CD14-positive monocyte (primary cell): ENCODE data around the gene PRKAG3. TPM values are rescaled to one million over a fixed set of nuclear protein-coding genes. Genes with fewer than 3 reads are reported as not detected.

ENCODE experiments used
- DNase-seq, 3 donors: peaks; one replicate each; pipeline ENCODE4 v3.0.0-alpha.2; 2011 to 2022
- H2AFZ ChIP-seq: 2 replicates; pipeline ENCODE4 v1.6.0; 2012; ENCODE audit warnings: mild to moderate bottlenecking, low read depth, low read length, inconsistent platforms; ENCODE audit not compliant: insufficient read depth, poor library complexity, severe bottlenecking
- H3K27ac ChIP-seq, 2 donors: 1 replicate in 1 of 2; 2 replicates in 1 of 2; pipeline ENCODE4 v1.5.1; 2012 to 2013; ENCODE audit warnings: low read length in 2 of 2, control low read depth in 1 of 2, inconsistent platforms in 1 of 2, low read depth in 1 of 2, mild to moderate bottlenecking in 1 of 2
- H3K27me3 ChIP-seq, 2 donors: one replicate each; pipeline versions ENCODE4 v1.6.0 to v1.6.1; 2011 to 2013; ENCODE audit warnings: low read length in 2 of 2; ENCODE audit not compliant: control insufficient read depth in 2 of 2, insufficient read depth in 2 of 2
- H3K36me3 ChIP-seq, 2 donors: replicated peaks in 1 of 2; 1 replicate in 1 of 2; 2 replicates in 1 of 2; pipeline versions ENCODE4 v1.5.1 to v1.6.1; 2012 to 2013; ENCODE audit warnings: low read length in 2 of 2, control low read depth in 1 of 2, inconsistent platforms in 1 of 2, mild to moderate bottlenecking in 1 of 2; ENCODE audit not compliant: insufficient read depth in 2 of 2, control insufficient read depth in 1 of 2
- H3K4me1 ChIP-seq, 2 donors: 1 replicate in 1 of 2; 2 replicates in 1 of 2; pipeline versions ENCODE4 v1.5.1 to v1.6.1; 2012 to 2013; ENCODE audit warnings: low read length in 2 of 2, control low read depth in 1 of 2, inconsistent platforms in 1 of 2, mild to moderate bottlenecking in 1 of 2, moderate library complexity in 1 of 2; ENCODE audit not compliant: insufficient read depth in 2 of 2, control insufficient read depth in 1 of 2
- H3K4me2 ChIP-seq: replicated peaks from 2 replicates; pipeline ENCODE3; 2012; ENCODE audit warnings: low read length, moderate library complexity, mild to moderate bottlenecking; ENCODE audit not compliant: poor library complexity, severe bottlenecking; ENCODE audit errors: extremely low read depth
- H3K4me3 ChIP-seq, 3 experiments: fragments of 200-600 bp in 1 of 3; sonication (generic) in 1 of 3; replicated peaks in 1 of 3; 1 replicate in 2 of 3; 2 replicates in 1 of 3; pipeline ENCODE4 v1.5.1; 2011 to 2013; ENCODE audit warnings: low read length in 3 of 3, mild to moderate bottlenecking in 3 of 3, control low read depth in 2 of 3, low read depth in 2 of 3, inconsistent platforms in 1 of 3, moderate library complexity in 1 of 3
- H3K79me2 ChIP-seq: 2 replicates; pipeline ENCODE4 v1.6.0; 2012; ENCODE audit warnings: mild to moderate bottlenecking, control low read depth, inconsistent platforms, low read length, moderate library complexity; ENCODE audit not compliant: insufficient read depth
- H3K9ac ChIP-seq: 2 replicates; pipeline ENCODE4 v1.6.0; 2017; ENCODE audit warnings: low read length, mild to moderate bottlenecking; ENCODE audit not compliant: insufficient read depth, poor library complexity, severe bottlenecking
- H3K9me3 ChIP-seq, 2 donors: replicated peaks in 1 of 2; 1 replicate in 1 of 2; 2 replicates in 1 of 2; pipeline versions ENCODE4 v1.5.1 to v1.6.1; 2012 to 2013; ENCODE audit warnings: low read length in 2 of 2, control low read depth in 1 of 2; ENCODE audit not compliant: control insufficient read depth in 1 of 2, insufficient read depth in 1 of 2
- H4K20me1 ChIP-seq: 2 replicates; pipeline ENCODE4 v1.6.0; 2012; ENCODE audit warnings: mild to moderate bottlenecking, low read length, control low read depth, moderate library complexity; ENCODE audit not compliant: insufficient read depth
- H3K27ac Mint-ChIP-seq, 7 donors: one replicate each; pipeline ENCODE4 v1.8.0; 2020; ENCODE audit warnings: mild to moderate bottlenecking in 7 of 7, mixed read lengths in 7 of 7, moderate library complexity in 6 of 7, inconsistent platforms in 2 of 7
- H3K27me3 Mint-ChIP-seq, 3 donors: one replicate each; pipeline ENCODE4 v1.8.0; 2021 to 2022; ENCODE audit warnings: low read depth in 3 of 3, mild to moderate bottlenecking in 3 of 3, mixed read lengths in 3 of 3, moderate library complexity in 3 of 3, inconsistent platforms in 1 of 3
- H3K36me3 Mint-ChIP-seq, 2 donors: one replicate each; pipeline ENCODE4 v1.8.0; 2020; ENCODE audit warnings: mixed read lengths in 2 of 2, inconsistent platforms in 1 of 2, mild to moderate bottlenecking in 1 of 2
- H3K4me1 Mint-ChIP-seq: one replicate; pipeline ENCODE4 v1.8.0; 2020; ENCODE audit warnings: mild to moderate bottlenecking, mixed read lengths
- H3K4me3 Mint-ChIP-seq, 2 donors: one replicate each; pipeline ENCODE4 v1.8.0; 2020; ENCODE audit warnings: mild to moderate bottlenecking in 2 of 2, mixed read lengths in 2 of 2, moderate library complexity in 1 of 2
- H3K9me3 Mint-ChIP-seq, 7 donors: one replicate each; pipeline ENCODE4 v1.8.0; 2020 to 2022; ENCODE audit warnings: mixed read lengths in 7 of 7, mild to moderate bottlenecking in 6 of 7, moderate library complexity in 6 of 7, inconsistent platforms in 2 of 7
- CTCF ChIP-seq: fragments of 200-600 bp; IDR thresholded peaks from one replicate; pipeline ENCODE4 v1.8.0; 2022; ENCODE audit warnings: antibody characterized with exemption, mild to moderate bottlenecking
- WGBS: methylation state at CpG from one replicate; pipeline ENCODE4 v1.1.5; 2013; ENCODE audit warnings: missing lambda C conversion rate; ENCODE audit not compliant: insufficient coverage; 5-methylcytosine and 5-hydroxymethylcytosine counted together
- intact Hi-C, 2 donors: fragments of 100-400 bp; cut with micrococcal nuclease; formaldehyde crosslinking; loops; one replicate each; pipeline versions ENCODE4 v1.15.0 to v1.15.1; 2023
- polyA plus RNA-seq, 3 donors: library from polyadenylated mRNA; depleted of rRNA in 1 of 3; unstranded in 2 of 3; stranded (reverse) in 1 of 3; fragments of 300-500 nt in 2 of 3; fragments of >200 nt in 1 of 3; fragmentation: Illumina TruSeq in 2 of 3; gene quantifications; 1 replicate in 2 of 3; 2 replicates in 1 of 3; pipeline ENCODE4 v1.2.3, GENCODE V29; 2012 to 2021

Gene PRKAG3
- polyA plus RNA-seq, 3 donors, result not detected

GRCh38 chr2:218858138-218858445, 26.5 kb upstream of the PRKAG3 start:
- no peak overlapping the region for H3K27ac Mint-ChIP-seq
- 0% methylated on average over 1 of the region's 1 CpG for WGBS
- intact Hi-C loops, result no loop called here

GRCh38 chr2:218857371-218858137, 26.0 kb upstream of the PRKAG3 start:
- Histone ChIP-seq H3K36me3 (no peaks in the 10 kb centered on the region), H3K27ac (no peak overlapping the region), H4K20me1 (no peaks in the 10 kb centered on the region), H3K4me1 (peaks cover 19 to 35% of the 10 kb centered on the region in 2 donors), H3K9ac (no peak overlapping the region), H3K4me3 (no peak overlapping the region), H3K9me3 (peaks cover 0 to 32% of the 10 kb centered on the region in 2 donors), H2AFZ (no peak overlapping the region), H3K79me2 (no peaks in the 10 kb centered on the region), H3K27me3 (peaks cover 69 to 90% of the 10 kb centered on the region in 2 donors), H3K4me2 (no peak overlapping the region)
- Mint-ChIP-seq H3K36me3 (peaks cover 4 to 6% of the 10 kb centered on the region in 2 donors), H3K9me3 (peaks cover 0 to 54% (median 12%) of the 10 kb centered on the region in 7 donors), H3K27me3 (peaks cover 82 to 98% (median 91%) of the 10 kb centered on the region in 3 donors), H3K4me1 (peaks cover 36% of the 10 kb centered on the region), H3K27ac (no peak overlapping the region), H3K4me3 (peak overlapping the region in 1 of 2 donors; percentile 62)
- no peak for TF ChIP-seq CTCF
- no peak for DNase-seq
- intact Hi-C loops, result loop anchor here in 1 of 2 donors (2.0 kb wide), 1 partner anchor 35 kb away; no protein-coding TSS in a partner anchor
- 30% methylated on average over 3 of the region's 10 CpGs for WGBS

More at GRCh38 chr2:218858138-218858445, 26.5 kb upstream of the PRKAG3 start:
- Histone ChIP-seq H3K4me3 (no peak overlapping the region), H3K27me3 (peaks cover 73 to 94% of the 10 kb centered on the region in 2 donors), H4K20me1 (no peaks in the 10 kb centered on the region), H3K27ac (no peak overlapping the region), H3K4me1 (peaks cover 17 to 30% of the 10 kb centered on the region in 2 donors), H3K79me2 (no peaks in the 10 kb centered on the region), H3K36me3 (no peaks in the 10 kb centered on the region), H3K9me3 (peaks cover 0 to 32% of the 10 kb centered on the region in 2 donors), H3K4me2 (no peak overlapping the region), H2AFZ (no peak overlapping the region), H3K9ac (no peak overlapping the region)
- TF ChIP-seq CTCF, result no peak
- Mint-ChIP-seq H3K4me1 (peaks cover 32% of the 10 kb centered on the region), H3K36me3 (peaks cover 4 to 6% of the 10 kb centered on the region in 2 donors), H3K9me3 (peaks cover 0 to 51% (median 12%) of the 10 kb centered on the region in 7 donors), H3K4me3 (peak overlapping the region; percentile 31 to 86), H3K27me3 (peaks cover 85 to 98% (median 94%) of the 10 kb centered on the region in 3 donors)
- DNase-seq, result no peak
